ENCODE data around the gene ST7.

- TF ChIP-seq EP300 (IDR thresholded peaks at IDR 0.05) (no peak), POLR2A (IDR thresholded peaks at IDR 0.05) (no peak), POLR2AphosphoS5 (IDR thresholded peaks at IDR 0.05) (no peak)
- TF ChIP-seq, protein P1, sequence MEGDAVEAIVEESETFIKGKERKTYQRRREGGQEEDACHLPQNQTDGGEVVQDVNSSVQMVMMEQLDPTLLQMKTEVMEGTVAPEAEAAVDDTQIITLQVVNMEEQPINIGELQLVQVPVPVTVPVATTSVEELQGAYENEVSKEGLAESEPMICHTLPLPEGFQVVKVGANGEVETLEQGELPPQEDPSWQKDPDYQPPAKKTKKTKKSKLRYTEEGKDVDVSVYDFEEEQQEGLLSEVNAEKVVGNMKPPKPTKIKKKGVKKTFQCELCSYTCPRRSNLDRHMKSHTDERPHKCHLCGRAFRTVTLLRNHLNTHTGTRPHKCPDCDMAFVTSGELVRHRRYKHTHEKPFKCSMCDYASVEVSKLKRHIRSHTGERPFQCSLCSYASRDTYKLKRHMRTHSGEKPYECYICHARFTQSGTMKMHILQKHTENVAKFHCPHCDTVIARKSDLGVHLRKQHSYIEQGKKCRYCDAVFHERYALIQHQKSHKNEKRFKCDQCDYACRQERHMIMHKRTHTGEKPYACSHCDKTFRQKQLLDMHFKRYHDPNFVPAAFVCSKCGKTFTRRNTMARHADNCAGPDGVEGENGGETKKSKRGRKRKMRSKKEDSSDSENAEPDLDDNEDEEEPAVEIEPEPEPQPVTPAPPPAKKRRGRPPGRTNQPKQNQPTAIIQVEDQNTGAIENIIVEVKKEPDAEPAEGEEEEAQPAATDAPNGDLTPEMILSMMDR (IDR thresholded peaks at IDR 0.05) = no peak
These were observed 190.3 kb downstream of the ST7 start for GRCh38 chr7:117143580-117143979.

Measured in sigmoid colon (tissue), 4 donors.